Astrocyte (in vitro differentiated cells and primary cell): Measurements from ENCODE around the gene PGAM2. TPM values are rescaled to one million over a fixed set of nuclear protein-coding genes. Genes with fewer than 3 reads are reported as not detected.
A peak's percentile ranks its signal among the peaks of the same experiment; 100 is the strongest.

Source experiments
- DNase-seq: peaks from one replicate; pipeline ENCODE4 v3.0.0-alpha.2; 2010; ENCODE audit warnings: low read depth
- FAIRE-seq: peaks from 2 replicates; lab custom pipeline; 2011; peaks lifted over from hg19 to GRCh38; lab: Jason Lieb, UNC
- H2AFZ ChIP-seq: 2 replicates; pipeline ENCODE4 v1.6.0; 2012; ENCODE audit warnings: low read depth, low read length, inconsistent platforms
- H3K27ac ChIP-seq: 2 replicates; pipeline ENCODE4 v1.5.1; 2011; ENCODE audit warnings: low read depth, low read length, inconsistent platforms
- H3K27me3 ChIP-seq: 2 replicates; pipeline ENCODE4 v1.6.0; 2011; ENCODE audit warnings: low read length, inconsistent platforms; ENCODE audit not compliant: insufficient read depth
- H3K36me3 ChIP-seq: 2 replicates; pipeline ENCODE4 v1.5.1; 2011; ENCODE audit warnings: low read length, inconsistent platforms; ENCODE audit not compliant: insufficient read depth
- H3K4me1 ChIP-seq: 2 replicates; pipeline ENCODE4 v1.5.1; 2011; ENCODE audit warnings: low read length, inconsistent platforms; ENCODE audit not compliant: insufficient read depth
- H3K4me2 ChIP-seq: 2 replicates; pipeline ENCODE4 v1.6.0; 2012; ENCODE audit warnings: low read length, inconsistent platforms
- H3K4me3 ChIP-seq: 2 replicates; pipeline ENCODE4 v1.5.1; 2011; ENCODE audit warnings: low read depth, mild to moderate bottlenecking, low read length, inconsistent platforms; ENCODE audit not compliant: insufficient read depth
- H3K79me2 ChIP-seq: 2 replicates; pipeline ENCODE4 v1.6.0; 2012; ENCODE audit warnings: mild to moderate bottlenecking, low read length, inconsistent platforms; ENCODE audit not compliant: insufficient read depth
- H3K9ac ChIP-seq: 2 replicates; pipeline ENCODE4 v1.6.0; 2012; ENCODE audit warnings: mild to moderate bottlenecking, low read length, inconsistent platforms
- H3K9me3 ChIP-seq: 2 replicates; pipeline ENCODE4 v1.5.1; 2012; ENCODE audit warnings: low read depth, mild to moderate bottlenecking, low read length, inconsistent platforms; ENCODE audit not compliant: insufficient read depth
- H4K20me1 ChIP-seq: 2 replicates; pipeline ENCODE4 v1.6.0; 2012; ENCODE audit warnings: low read length, inconsistent platforms; ENCODE audit not compliant: insufficient read depth
- H3K27ac Mint-ChIP-seq: one replicate; pipeline ENCODE4 v1.8.0; 2021; ENCODE audit warnings: mild to moderate bottlenecking, mixed read lengths; ENCODE audit not compliant: unreplicated experiment
- H3K27me3 Mint-ChIP-seq: one replicate; pipeline ENCODE4 v1.8.0; 2021; ENCODE audit warnings: low read depth, mixed read lengths; ENCODE audit not compliant: unreplicated experiment
- H3K36me3 Mint-ChIP-seq: one replicate; pipeline ENCODE4 v1.8.0; 2021; ENCODE audit warnings: low read depth, mixed read lengths; ENCODE audit not compliant: unreplicated experiment
- H3K4me1 Mint-ChIP-seq: one replicate; pipeline ENCODE4 v1.8.0; 2021; ENCODE audit warnings: low read depth, mixed read lengths; ENCODE audit not compliant: unreplicated experiment
- H3K4me3 Mint-ChIP-seq: one replicate; pipeline ENCODE4 v1.8.0; 2021; ENCODE audit warnings: mild to moderate bottlenecking, moderate library complexity, mixed read lengths; ENCODE audit not compliant: unreplicated experiment
- H3K9me3 Mint-ChIP-seq: one replicate; pipeline ENCODE4 v1.8.0; 2021; ENCODE audit warnings: mild to moderate bottlenecking, mixed read lengths; ENCODE audit not compliant: unreplicated experiment
- CTCF ChIP-seq: IDR thresholded peaks from 2 replicates; pipeline ENCODE4 v1.5.1; 2011; ENCODE audit warnings: low read depth, mild to moderate bottlenecking, inconsistent platforms, low read length, moderate library complexity; ENCODE audit not compliant: insufficient read depth
- EZH2 ChIP-seq: IDR thresholded peaks from 2 replicates; pipeline ENCODE4 v1.6.1; 2012; ENCODE audit warnings: mild to moderate bottlenecking, low read length, inconsistent platforms; ENCODE audit not compliant: insufficient read depth
- total RNA-seq: library from RNA; stranded (reverse); gene quantifications from 2 replicates; pipeline ENCODE4 v1.2.1, GENCODE V29; 2021

Gene PGAM2
- total RNA-seq, 1 donor from 2014 or later, result 0.79 TPM

DNA sequence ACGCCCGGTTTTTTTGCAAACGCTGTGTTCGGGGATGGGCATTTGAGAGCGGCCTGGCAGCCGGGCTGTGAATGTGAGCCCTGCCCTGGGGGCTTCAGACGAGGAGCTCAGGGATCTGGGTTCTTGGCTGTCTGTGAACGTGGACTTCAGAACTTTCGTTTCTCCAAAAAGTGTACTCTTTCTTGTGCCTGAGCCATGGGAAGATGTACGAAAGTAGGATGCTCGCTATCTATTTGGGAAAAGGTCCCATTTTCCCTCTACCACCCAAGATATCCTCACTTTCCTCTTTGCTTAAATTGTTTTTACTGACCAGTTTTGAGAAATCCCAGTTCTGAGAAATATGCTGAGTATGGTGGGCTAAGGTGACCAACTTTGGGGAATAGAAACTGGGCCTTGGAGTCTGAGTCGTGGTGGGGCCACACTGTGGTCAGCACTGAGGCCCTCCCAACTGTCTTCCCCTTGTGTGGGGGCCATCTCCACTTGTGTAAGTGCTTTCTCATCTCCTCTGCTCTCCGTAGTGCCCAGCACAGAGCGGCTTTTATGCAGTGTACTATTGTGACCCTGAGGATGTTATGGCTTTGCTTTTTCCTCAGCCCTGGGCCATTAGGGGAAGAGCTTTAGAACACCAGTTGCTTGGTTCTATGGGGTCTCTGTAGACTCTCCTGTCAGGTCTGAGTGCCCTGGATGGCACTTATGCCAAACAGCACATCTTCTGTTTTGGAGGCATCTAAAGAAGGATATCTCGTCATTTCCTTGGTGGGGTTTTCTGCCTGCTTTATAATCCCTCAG, 19.9 kb downstream of the PGAM2 start:
- H2AFZ ChIP-seq, result peak overlapping the region; percentile 99
- H3K4me2 ChIP-seq, result peak overlapping the region; percentile 91
- peaks cover 43% of the 10 kb centered on the region for H4K20me1 ChIP-seq
- peak overlapping the region; percentile 95 for H3K4me3 Mint-ChIP-seq
- H3K4me3 ChIP-seq, result peak overlapping the region; percentile 75
- H3K36me3 Mint-ChIP-seq, result peaks cover 6% of the 10 kb centered on the region
- peaks cover 23% of the 10 kb centered on the region for H3K4me1 Mint-ChIP-seq
- peak overlapping the region; percentile 89 for H3K9ac ChIP-seq
- no peak for FAIRE-seq
- H3K9me3 ChIP-seq, result no peaks in the 10 kb centered on the region
- H3K27me3 ChIP-seq, result no peaks in the 10 kb centered on the region
- DNase-seq, result no peak
- TF ChIP-seq CTCF (no peak), EZH2 (no peak)
- H3K27ac ChIP-seq, result peak overlapping the region; percentile 64
- peaks cover 60% of the 10 kb centered on the region for H3K79me2 ChIP-seq
- H3K27me3 Mint-ChIP-seq, result no peaks in the 10 kb centered on the region
- H3K4me1 ChIP-seq, result peaks cover 15% of the 10 kb centered on the region
- H3K36me3 ChIP-seq, result peaks cover 14% of the 10 kb centered on the region
- H3K9me3 Mint-ChIP-seq, result no peaks in the 10 kb centered on the region
- peak overlapping the region; percentile 67 for H3K27ac Mint-ChIP-seq

DNA sequence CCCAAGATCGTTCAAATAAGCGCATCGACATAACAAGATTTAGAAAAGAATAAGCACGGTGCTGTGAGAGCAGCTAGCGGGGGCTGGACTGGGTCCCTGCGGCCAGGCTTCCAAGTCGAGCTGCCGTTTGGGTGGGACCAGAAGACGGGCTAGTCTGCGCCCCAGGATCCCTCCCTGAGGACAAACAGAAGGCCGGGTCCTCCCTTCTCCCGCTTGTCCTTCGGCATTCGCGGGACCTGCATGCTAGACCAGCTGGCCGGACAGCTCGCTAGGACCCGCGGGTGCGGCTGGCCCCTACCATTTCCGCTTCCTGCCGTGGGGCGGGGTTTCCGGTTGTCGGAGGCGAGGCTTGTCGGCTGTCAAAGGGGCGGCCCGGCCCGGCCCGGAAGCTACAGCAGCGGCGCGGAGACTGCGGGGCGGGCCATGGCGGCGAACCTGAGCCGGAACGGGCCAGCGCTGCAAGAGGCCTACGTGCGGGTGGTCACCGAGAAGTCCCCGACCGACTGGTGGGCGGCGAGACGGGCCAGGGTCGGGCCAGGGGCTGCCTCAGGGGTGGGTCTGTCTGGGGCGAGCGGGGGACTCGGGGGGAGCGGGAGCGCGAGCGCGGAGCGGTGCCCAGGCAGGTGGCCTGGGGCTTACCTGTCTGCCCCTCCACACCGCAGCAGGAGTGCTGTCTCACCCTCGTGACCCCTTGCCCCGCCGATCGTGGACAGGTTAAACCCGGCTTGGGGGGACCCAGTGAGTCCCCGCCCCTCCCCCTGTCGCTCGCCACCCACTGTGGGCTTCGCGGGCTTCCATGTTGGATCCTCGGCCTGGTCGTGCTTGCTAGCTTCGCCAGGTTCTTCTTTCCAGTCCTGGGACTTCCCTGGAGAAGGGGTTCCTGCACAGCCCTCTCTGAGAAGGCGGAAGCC, 20.8 kb downstream of the PGAM2 start, which contains the start of gene DBNL:
TSS of gene DBNL (plus strand) at position 388 of the 911 bp plus-strand sequence. CDS start at position 424, 36 bp downstream.
- Histone ChIP-seq H3K27ac (peak within 1 kb of the TSS; percentile 64), H2AFZ (peak within 1 kb of the TSS; percentile 99), H3K79me2 (peaks cover 52% of the 10 kb centered on the region), H3K36me3 (peaks cover 7% of the 10 kb centered on the region), H3K9me3 (no peaks in the 10 kb centered on the region), H3K9ac (peak within 1 kb of the TSS; percentile 89), H4K20me1 (peaks cover 34% of the 10 kb centered on the region), H3K27me3 (no peaks in the 10 kb centered on the region), H3K4me3 (peak within 1 kb of the TSS; percentile 75), H3K4me1 (peaks cover 15% of the 10 kb centered on the region), H3K4me2 (peak within 1 kb of the TSS; percentile 91)
- peaks cover 2% of the 10 kb centered on the region for H3K36me3 Mint-ChIP-seq
- H3K27ac Mint-ChIP-seq, result peak within 1 kb of the TSS; percentile 89
- DNase-seq (peak; percentile 70), FAIRE-seq (no peak)
- no peak for TF ChIP-seq CTCF
- TF ChIP-seq EZH2, result no peak
- peaks cover 23% of the 10 kb centered on the region for H3K4me1 Mint-ChIP-seq
- H3K9me3 Mint-ChIP-seq, result no peaks in the 10 kb centered on the region
- H3K4me3 Mint-ChIP-seq, result peak within 1 kb of the TSS; percentile 95
- H3K27me3 Mint-ChIP-seq, result no peaks in the 10 kb centered on the region
